ENCODE results near the gene SLC17A9.
"Not testable (repeated sequence)": the region's sequence is repeated elsewhere in the genome, so short reads cannot be mapped to it uniquely, and the experiment has no call there.

SLC17A9 gene

DNA sequence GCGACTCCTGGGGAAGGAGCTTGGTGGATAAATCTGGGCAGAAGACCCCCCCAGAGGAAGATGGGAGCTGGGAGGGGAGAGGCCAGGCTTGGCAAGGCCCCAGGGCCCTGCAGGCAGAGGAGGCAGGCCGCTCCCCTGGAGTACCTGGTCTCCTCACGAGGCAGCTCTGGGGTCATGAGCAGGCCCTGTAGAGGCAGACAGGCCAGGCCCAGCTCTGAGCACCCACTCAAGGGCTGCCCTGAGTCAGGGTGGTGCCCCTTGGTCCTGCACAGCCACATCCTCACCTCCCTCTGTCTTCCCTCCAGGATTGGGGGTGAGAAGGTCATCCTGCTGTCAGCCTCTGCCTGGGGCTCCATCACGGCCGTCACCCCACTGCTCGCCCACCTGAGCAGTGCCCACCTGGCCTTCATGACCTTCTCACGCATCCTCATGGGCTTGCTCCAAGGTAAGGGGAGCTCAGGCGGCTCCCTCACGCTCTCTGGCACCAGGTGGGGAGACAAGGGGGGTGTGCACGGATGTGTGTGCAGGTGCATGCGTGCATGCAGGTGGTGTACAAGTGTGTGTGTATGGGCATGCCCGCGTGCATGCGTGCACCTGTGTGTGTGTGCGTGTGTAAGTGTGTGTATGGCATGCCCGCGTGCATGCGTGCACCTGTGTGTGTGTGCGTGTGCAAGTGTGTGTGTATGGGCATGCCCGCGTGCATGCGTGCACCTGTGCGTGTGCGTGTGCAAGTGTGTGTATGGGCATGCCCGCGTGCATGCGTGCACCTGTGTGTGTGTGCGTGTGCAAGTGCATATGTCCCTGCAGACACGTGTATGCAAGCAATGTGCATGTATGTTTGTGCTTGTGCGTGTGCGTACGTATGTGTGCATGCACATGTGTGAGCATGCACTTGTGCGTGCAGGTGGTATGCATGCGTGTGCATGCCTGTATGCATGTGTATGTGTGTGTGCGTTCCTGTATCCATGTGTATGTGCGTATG is 4.9 kb downstream of the SLC17A9 start:
- no peak for DNase-seq

DNA sequence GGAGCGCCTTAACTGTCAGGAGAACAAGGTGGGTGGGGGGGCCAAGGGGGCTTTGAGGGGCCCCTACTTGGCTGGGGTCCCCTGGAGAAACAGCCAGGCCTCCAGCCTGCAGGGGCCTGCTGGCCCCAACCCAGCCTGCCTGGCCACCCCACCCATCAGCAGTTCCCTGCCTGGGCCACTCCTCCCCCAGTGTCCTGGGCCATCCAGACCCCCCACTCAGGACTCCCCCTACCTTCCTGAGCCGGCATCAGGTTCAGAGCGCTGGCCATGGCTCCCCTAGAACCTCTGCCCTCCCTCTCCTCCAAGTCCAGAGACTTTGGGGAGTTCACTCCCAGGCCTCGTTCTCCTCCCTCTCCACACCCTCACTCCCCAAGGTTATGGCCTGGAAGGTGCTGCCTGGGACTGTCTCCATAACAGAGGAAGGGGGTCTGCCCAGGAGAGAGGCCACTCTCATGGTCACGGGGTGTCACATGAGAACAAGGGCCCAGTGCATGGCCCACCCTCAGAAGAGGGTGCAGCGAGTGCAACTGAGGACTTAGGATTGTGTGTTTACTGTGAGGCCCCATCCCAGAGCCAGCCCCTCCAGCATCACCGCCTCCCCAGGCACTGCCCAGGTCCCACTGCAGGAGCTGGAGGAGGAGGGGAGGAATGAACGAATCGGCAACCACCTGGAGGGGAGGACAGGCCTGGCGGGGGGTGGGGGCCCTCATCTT is 6.0 kb downstream of the SLC17A9 start:
- DNase-seq, result no peak

DNA sequence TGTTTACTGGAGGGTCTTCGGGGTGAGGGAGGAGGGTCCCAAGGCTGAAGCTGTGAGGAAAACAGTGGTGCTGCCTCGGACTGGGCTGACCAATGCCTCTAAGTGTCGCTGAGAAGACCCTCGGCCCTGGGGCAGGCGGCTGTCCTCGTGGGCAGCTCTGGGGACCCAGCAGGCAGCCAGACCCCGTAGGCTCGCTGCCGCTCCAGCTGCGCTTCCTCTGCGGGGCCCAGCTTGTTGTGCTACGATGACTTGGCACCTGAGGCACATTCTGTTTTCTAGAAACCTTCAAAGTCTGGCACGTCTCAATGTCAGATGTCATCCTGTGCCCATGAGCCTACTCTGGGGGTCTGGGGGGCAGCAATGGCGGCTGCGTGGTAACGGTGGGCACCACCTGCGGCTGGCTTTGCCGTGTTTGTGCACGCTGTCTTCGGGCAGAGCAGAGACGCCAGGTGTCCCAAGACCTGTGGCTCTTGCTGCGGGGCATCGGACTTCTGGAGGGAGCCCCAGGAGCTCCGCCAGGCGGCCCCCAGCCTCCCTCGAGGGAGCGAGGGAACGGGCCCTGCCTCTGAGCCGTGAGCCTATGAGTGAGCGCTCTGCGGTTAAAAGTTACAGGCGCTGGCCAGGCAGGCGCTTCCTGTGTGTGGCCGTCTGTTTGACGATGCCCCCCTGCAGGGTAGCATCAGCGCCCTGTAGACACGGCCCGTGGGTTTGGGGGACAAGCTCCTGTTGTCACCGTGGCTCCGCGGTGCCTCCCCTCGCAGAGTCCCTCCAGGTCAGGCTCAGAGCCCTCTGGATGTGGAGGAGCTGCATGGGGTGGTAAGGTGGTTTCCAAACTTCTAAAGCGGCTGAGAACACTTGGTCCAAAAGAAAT is 6.8 kb downstream of the SLC17A9 start:
- DNase-seq, result no peak

DNA sequence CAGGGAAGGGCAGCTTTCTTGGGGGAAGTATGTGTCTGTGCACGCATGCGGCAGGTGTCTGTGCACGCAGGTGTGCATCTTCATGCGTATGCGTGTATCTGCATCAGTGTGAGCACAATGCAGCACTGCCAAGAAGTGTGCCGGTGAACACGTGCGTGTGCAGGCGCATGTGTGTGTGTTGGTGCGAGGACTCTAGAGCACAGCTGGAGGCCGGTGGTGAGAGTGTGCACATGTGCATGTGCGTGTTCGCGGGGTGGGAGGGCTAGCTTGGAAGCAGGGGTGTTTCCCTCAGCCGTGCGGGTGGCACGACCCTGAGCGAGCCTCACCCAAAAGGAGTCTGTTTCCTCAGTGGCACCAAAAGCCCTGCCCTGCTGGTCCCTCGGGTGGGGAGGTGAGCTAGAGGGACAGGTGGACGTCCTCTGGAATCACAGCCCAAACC is 7.5 kb downstream of the SLC17A9 start:
- DNase-seq, result no peak

DNA sequence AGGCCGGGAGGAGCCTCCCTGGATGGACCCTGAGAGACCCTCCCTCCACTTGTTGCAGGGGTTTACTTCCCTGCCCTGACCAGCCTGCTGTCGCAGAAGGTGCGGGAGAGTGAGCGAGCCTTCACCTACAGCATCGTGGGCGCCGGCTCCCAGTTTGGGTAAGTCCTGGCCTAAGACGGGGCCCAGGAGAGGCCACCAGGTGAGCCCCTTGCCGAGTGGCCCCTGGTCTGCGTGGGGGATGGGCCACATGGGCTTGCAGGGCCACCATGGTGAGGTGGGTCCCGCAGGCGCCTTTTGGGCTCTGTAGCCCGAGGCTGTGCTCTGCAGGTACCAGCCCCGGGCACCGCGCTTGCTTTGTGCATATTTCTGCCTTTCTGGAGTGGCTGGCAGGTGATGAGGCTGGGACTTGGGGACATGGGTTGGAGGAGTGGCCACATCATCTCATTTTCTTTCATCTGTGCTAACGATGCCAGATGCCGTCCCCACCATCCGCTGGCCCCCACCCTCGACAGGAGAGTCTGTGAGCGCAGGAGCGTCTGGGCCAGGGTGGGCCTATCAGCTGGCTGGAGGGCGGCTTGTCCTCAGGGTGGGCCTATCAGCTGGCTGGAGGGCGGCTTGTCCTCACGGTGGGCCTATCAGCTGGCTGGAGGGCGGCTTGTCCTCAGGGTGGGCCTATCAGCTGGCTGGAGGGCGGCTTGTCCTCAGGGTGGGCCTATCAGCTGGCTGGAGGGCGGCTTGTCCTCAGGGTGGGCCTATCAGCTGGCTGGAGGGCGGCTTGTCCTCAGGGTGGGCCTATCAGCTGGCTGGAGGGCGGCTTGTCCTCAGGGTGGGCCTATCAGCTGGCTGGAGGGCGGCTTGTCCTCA is 8.2 kb downstream of the SLC17A9 start:
- DNase-seq, result not testable (repeated sequence)

DNA sequence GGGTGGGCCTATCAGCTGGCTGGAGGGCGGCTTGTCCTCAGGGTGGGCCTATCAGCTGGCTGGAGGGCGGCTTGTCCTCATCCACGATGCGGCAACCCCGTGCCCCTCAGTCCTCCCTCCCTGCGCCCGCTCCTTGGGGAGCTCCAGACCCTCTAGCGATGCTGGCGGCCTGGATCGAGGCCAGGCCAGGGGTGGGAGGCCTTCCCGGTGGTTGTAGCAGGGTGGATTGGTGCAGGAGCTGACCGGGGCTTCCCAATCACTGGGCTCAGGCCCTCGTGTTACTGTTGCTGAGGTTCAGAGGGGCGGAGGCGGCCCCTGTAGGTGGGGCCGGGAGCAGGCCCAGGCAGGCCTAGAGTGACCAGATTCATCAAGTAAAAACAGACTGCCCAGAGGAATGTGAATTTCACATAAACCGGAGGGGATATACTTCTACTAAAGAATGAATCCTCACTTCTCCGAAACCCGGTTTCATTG is 8.8 kb downstream of the SLC17A9 start:
- DNase-seq, result no peak

DNA sequence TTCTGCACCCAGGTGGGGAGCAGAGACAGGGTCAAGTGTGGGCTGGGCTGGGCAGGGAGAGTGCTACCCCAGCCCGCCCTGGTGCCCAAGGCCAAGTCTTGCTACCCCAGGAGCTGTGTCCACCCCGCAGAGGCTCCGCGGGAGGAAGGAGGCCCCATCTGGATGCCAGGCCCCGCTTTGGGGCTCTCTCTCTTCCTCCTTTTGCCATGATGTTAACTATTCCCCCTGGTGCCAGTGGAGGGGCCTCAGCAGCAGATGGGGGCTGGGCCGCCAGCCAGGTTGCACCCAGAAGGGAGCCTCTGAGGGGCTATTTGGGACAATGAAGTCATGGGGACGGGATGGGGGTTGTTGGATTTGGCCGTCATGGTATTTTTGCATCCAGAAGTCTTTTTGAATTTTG is 9.3 kb downstream of the SLC17A9 start:
- DNase-seq, result no peak

DNA sequence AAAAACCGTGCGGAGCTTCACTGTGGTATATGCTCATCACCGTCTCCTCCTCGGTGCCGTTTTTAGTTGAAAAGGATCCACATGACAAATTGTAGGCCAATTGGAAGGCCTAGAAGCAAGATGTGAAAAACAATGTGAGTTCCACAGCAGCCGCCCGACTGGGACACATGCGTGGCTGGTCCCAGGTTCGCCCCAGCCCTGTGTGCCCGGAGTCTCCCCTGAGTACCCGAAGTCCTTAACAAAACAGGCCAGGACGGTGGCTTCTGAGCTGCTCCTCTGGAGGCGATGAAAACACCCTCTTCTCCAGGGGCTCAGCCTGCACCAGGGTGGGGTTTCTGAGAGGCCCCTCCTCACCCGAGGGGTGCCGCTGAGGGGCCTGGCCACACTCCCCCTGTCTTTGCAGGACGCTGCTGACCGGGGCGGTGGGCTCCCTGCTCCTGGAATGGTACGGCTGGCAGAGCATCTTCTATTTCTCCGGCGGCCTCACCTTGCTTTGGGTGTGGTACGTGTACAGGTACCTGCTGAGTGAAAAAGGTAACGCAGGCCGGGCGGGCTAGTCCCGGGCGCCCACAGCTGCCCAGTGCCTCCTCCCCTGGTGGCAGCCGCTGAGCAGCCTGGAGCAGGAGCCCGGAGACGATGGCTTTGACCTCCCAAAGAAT is 9.8 kb downstream of the SLC17A9 start:
- no peak for DNase-seq

DNA sequence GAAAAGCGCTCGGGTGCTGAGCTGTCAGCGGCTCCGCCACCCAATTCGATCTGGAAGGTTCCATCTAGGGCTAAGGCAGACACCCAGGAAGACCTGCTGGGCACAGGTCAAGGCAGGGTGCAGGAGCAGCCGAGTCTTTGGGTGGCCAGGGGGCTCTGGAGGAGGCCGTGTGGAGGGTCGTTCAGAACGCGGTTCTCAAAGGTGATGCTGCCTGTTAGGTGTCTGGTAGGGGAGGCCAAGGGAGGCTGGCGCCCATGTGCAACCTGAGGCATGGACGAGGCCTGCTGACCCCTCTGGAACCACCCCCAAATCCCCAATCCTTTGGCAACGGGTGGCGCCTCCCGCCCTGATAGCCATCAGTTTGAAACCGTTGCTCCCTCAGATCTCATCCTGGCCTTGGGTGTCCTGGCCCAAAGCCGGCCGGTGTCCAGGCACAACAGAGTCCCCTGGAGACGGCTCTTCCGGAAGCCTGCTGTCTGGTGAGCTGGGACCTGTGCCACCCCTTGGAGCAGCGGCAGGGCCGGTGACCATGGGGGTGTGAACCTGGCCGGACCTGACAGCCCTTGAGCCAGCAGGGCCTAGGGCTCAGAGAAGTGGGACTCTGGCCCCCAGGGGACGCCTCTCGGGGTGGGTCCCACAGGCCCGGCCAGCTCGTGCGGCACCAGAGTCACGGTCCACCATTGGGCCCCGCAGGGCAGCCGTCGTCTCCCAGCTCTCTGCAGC is 10.5 kb downstream of the SLC17A9 start:
- no peak for DNase-seq

DNA sequence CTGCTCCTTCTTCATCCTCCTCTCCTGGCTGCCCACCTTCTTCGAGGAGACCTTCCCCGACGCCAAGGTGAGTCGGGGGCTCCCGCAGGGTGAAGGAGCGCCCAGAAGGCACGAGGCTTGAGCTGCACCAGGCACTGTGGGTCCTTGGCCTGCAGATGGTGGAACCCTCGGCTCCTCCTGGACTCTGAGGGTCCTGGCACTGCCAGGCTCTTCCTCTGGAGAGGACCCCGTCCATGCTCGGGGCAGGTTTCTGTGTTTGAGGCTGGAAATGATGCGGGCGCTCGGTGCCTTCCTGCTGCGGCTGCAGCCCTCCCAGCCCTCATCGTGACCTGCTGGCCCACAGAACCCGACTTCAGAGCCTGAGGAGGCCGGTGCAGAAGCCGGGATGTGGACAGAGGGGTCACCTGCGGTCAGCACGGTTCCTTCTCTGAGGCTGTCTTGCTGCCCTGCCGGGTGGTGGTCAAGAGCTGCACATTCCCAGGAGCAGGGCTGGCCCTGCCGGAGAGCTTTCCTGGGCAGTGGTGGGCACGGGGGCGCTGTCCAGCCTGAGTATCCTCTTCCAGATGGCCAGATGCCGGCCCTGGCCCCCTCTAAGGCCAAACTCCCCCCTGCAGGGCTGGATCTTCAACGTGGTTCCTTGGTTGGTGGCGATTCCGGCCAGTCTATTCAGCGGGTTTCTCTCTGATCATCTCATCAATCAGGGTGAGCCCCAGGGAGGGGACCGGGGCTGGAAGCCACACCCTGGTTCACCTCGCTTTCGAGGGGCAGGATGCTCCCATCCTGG is 11.3 kb downstream of the SLC17A9 start:
- DNase-seq, result no peak

DNA sequence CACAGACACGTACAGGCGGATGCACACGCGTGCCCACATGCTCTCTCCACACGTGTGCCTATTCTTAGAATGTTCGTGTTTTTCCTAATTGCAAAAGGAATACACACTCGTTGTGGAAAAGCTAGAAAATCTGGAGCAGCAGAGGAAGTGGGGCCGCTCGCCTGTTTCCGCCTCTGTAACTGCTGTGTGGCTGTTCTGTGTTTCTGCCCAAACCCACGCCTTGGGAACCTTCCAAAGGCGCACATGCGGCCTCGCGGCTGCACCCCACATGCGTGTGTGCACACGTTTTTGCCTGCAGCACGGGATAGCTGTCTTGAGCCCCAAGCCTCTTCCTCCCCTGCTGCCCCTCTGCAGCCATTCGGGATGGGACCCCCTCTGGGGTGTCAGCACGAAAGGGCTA is 12.2 kb downstream of the SLC17A9 start:
- no peak for DNase-seq

DNA sequence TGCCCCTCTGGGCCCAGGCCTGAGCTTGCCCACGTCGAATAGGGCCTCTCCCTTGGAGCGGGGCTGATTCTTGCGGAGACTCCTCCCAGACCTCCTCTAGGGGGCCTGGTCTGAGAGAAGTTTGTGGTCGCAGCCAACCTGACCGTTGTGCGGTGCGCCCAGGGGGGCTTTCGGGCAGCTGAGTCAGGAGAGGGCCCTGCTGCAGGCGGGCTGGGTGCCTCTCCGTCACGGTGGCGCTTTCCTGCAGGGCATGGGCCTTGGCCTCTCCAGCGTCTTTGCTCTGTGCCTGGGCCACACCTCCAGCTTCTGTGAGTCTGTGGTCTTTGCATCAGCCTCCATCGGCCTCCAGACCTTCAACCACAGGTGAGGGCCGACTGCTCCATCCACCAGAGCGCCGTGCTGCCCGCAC is 12.9 kb downstream of the SLC17A9 start:
- DNase-seq, result no peak

DNA sequence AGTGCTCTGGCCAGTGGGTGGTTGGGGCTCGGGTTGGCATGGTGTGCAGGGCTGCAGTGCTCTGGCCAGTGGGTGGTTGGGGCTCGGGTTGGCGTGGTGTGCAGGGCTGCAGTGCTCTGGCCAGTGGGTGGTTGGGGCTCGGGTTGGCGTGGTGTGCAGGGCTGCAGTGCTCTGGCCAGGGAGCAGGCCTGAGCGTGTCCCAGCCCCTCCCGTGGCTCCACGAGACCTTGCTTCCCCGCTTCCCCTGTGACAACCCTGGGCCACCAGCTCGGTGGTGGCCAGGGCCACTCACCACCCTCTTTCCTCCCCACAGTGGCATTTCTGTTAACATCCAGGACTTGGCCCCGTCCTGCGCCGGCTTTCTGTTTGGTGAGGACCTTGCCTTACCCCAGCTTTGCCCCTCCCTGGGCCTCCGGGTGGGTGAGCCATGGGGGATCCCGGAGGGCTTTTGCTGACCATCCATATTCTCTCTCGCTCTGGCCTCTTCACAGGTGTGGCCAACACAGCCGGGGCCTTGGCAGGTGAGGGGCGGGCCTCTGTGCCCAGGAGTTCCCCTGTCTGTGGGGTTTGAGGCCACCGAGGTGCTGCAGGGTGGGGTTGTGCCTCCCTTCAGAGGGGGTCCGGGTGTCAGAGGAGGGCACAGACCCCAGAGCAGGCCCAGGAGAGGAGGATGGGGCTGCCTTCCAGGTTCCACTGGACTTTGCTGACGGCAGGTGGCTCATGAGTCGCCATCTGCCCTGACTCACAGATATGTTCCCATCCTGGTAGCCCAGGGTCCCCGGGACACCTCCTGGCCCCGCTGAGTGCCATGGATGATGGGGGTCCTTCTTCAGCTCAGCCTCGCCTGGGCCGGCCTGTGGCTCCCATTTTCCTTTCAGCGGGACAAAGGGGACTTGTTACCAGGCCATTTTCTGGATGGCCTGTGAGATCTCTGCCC is 14.0 kb downstream of the SLC17A9 start:
- no peak for DNase-seq

DNA sequence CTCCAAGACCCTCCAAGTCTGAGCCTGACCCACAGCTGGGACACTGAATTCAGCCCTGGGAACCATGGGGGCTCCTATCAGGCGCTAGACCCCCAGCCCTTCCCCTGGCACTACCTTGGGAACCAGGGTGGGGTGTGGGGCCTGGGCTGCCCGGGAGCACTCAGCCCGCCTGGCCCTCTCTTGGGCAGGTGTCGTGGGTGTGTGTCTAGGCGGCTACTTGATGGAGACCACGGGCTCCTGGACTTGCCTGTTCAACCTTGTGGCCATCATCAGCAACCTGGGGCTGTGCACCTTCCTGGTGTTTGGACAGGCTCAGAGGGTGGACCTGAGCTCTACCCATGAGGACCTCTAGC is 14.6 kb downstream of the SLC17A9 start:
- DNase-seq, result no peak

DNA sequence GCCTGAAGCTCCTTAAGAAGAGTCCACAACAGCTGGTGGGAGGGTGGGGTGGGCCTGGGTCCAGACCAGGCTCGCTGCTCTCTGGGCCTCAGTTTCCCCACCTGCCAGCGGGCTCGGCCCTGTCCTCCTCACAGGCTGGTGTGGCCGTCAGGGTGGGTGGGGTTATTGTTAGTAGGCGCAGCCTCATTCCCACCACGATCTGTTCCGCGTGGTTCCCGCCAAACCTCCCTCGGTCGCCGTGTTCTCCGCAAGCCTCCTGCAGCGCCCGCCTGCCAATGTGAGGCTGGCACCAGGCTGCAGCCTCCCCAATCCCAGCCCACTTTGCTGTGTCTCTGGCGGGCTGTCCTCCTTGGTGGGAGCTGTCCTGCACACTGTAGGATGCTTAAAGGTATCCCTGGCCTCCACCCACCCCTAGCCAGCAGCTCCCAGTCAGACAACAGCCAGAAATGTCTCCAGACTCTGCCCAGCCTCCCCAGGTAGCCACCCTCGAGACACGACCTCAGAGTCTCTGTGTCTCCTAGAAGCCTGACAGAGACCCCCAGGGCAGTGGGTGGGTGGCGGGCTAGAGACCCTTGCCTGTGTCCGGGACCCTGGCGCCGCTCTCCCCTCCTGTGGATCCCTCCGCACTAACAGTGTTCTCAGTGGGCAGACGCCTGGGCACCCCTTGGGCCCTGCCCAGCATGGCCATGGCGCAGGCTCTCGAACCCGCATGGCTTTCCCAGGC is 15.3 kb downstream of the SLC17A9 start:
- DNase-seq, result no peak

DNA sequence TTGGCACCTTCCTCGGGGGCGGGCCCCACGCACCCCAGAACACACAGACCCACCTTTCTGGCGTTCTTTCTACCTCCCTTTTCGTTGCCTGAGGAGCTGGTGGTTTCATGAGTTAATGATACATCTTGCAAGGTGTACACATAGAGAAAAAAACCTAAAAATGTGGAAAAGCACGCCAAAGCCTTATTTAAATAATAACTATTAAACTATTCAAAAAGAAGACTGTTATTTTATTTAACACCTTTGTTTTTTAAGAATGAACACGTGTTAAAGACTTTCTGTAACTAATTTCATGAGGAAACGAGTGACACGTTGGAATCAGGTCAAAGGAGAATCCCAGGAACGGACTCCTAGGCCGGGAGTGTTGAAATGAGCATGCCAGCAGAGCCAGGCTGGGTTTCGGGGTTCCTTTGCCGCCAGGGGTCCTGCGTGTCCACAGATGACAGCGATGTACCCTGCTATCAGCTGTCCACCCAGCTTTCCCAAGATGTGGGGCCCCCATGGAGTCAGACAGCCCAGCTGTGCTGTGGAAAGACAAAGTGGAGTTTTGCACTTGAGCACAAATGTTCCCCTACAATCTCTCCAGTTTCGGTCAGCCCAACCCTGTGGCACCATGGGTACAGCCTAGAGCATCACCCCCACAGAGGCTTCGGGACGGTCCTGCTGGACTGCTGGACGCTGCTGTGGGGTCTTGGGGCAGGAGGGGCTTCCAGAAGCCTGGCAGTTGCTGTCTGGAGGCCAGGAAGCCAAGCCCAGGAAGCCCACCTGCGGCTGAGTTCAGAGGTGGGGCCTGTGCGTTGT is 16.1 kb downstream of the SLC17A9 start:
- DNase-seq, result no peak

DNA sequence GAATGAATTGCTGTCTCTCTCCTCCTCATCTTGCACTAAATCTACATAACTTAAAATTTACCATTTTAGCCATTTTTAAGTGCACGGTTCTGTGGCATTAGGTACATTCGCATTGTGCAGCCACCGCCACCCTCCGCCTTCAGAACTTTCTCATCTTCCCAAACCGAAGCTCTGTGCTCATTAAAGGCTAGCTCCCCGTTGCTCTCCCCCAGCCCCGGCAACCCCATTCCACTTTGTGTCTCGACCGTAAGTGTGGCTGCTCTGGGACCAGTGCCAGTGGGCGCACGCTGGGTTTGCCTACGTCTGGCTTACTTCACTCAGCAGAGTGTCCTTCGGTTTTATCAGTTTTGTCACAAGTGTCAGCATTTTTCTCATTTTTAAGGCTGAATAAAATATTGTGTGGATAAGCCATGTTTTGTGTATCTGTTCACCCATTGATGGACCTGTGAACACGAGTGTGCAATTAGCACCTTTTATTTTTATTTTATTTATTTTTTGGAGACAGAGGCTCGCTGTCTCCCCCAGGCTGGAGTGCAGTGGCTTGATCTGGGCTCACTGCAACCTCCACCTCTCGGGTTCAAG is 16.8 kb downstream of the SLC17A9 start:
- no peak for DNase-seq

Measured in stimulated activated CD4-positive, alpha-beta T cell treated with anti-CD3 and anti-CD28 coated beads, Interleukin-15, amount 100 ng/mL, for 24 hours (primary cell).